Stomach (tissue), 4 donors: ENCODE results near the gene CLEC18B.
"Not testable (repeated sequence)": the region's sequence is repeated elsewhere in the genome, so short reads cannot be mapped to it uniquely, and the experiment has no call there.

ENCODE experiments used
- EP300 ChIP-seq: sonication (generic); formaldehyde crosslinking; IDR thresholded peaks from one replicate; pipeline ENCODE4 v1.6.1; 2017; ENCODE audit warnings: antibody characterized with exemption
- POLR2A ChIP-seq, 4 donors: fragments of 450-650 bp; IDR thresholded peaks; one replicate each; pipeline ENCODE4 v1.6.1; 2016; ENCODE audit warnings: antibody characterized with exemption in 4 of 4, control low read depth in 2 of 4, mild to moderate bottlenecking in 1 of 4, moderate library complexity in 1 of 4
- POLR2AphosphoS5 ChIP-seq, 3 donors: sonication (generic); formaldehyde crosslinking; IDR thresholded peaks; one replicate each; pipeline ENCODE4 v1.6.1; 2016; ENCODE audit warnings: antibody characterized with exemption in 3 of 3
- TF ChIP-seq, protein P1 (sequence below), 7 experiments: fragments of 450-650 bp in 4 of 7; fragments of 200-600 bp in 3 of 7; sonication (generic) in 3 of 7; IDR thresholded peaks; one replicate each; pipeline ENCODE4 v1.5.1; 2016 to 2019; ENCODE audit warnings: antibody characterized with exemption in 7 of 7, control low read depth in 2 of 7, mild to moderate bottlenecking in 1 of 7

DNA sequence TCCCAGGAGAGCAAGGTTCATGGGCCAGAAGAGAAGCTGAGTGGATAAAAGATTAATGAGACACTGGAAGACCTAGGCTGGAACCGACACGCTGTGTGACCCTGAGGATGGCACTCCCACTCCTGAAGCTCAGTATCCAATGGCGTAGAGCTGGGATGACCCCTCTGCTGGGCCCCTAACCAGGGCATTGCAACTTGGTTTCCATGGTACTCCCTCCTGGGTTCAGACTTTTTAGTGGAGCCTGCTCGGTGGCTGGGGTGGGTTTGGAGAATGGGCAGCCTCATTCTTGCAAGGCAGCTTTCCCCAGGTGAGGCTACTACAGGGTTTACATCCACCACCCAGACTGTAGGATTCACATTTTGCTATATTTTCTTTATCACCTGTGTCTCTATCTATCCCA, 2.4 kb upstream of the CLEC18B start:
- not testable (repeated sequence) for TF ChIP-seq POLR2A (IDR thresholded peaks at IDR 0.05); EP300; POLR2AphosphoS5 (IDR thresholded peaks at IDR 0.05)
- TF ChIP-seq, protein P1, sequence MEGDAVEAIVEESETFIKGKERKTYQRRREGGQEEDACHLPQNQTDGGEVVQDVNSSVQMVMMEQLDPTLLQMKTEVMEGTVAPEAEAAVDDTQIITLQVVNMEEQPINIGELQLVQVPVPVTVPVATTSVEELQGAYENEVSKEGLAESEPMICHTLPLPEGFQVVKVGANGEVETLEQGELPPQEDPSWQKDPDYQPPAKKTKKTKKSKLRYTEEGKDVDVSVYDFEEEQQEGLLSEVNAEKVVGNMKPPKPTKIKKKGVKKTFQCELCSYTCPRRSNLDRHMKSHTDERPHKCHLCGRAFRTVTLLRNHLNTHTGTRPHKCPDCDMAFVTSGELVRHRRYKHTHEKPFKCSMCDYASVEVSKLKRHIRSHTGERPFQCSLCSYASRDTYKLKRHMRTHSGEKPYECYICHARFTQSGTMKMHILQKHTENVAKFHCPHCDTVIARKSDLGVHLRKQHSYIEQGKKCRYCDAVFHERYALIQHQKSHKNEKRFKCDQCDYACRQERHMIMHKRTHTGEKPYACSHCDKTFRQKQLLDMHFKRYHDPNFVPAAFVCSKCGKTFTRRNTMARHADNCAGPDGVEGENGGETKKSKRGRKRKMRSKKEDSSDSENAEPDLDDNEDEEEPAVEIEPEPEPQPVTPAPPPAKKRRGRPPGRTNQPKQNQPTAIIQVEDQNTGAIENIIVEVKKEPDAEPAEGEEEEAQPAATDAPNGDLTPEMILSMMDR (IDR thresholded peaks at IDR 0.05) = not testable (repeated sequence)
